WTC11 (cell line): Measurements from ENCODE around the gene MOV10L1.

Experiments used
- CTCF ChIP-seq: fragments of 200-600 bp; IDR thresholded peaks from 2 replicates; pipeline ENCODE4 v1.8.0; 2022; ENCODE audit warnings: antibody characterized with exemption
- FOXP1 ChIP-seq: sonication (generic); formaldehyde crosslinking; IDR thresholded peaks from 2 replicates; pipeline ENCODE4 v1.8.0; 2022; ENCODE audit warnings: missing genetic modification reagents, mild to moderate bottlenecking, moderate library complexity, borderline replicate concordance
- MAX ChIP-seq: sonication (generic); formaldehyde crosslinking; IDR thresholded peaks from 2 replicates; pipeline ENCODE4 v1.8.0; 2022; ENCODE audit warnings: mild to moderate bottlenecking, missing genetic modification reagents
- NFE2L1 ChIP-seq: sonication (generic); formaldehyde crosslinking; IDR thresholded peaks from 2 replicates; pipeline ENCODE4 v1.8.1; 2023; ENCODE audit warnings: missing genetic modification reagents
- TCF7 ChIP-seq: sonication (generic); formaldehyde crosslinking; IDR thresholded peaks from 2 replicates; pipeline ENCODE4 v1.8.0; 2022; ENCODE audit warnings: mild to moderate bottlenecking, low read depth, missing genetic modification reagents, moderate library complexity
- ZNF512 ChIP-seq: sonication (generic); formaldehyde crosslinking; IDR thresholded peaks from 2 replicates; pipeline ENCODE4 v1.8.1; 2022; ENCODE audit warnings: missing genetic modification reagents, borderline replicate concordance

- TF ChIP-seq MAX (CRISPR knock-in tag) (no peak), CTCF (no peak), TCF7 (CRISPR knock-in tag) (no peak), NFE2L1 (no peak), FOXP1 (no peak), ZNF512 (CRISPR knock-in tag) (no peak)
These were observed 14.3 kb downstream of the MOV10L1 start for GRCh38 chr22:50104141-50104544.
